Measurements from ENCODE around the gene MAML1. TPM values are rescaled to one million over a fixed set of nuclear protein-coding genes. Genes with fewer than 3 reads are reported as not detected.

The MAML1 gene
- total and polyA plus RNA-seq, 2 donors (not counting 1 experiment from before 2014, with no cell fraction given) = 12.0 to 50.6 TPM

- Histone ChIP-seq H3K27ac (ENCODE audit: low read length in 2 of 2) (peak overlapping the region; percentile 92 to 98), H3K9me3 (ENCODE audit: control extremely low read depth in 1 of 3, control insufficient read depth in 2 of 3, insufficient read depth in 1 of 3, low read length in 2 of 3) (peaks cover 0 to 4% (median 0%) of the 10 kb centered on the region in 3 donors), H2AFZ (ENCODE audit: insufficient read depth, low read depth, low read length, poor library complexity, severe bottlenecking) (peak overlapping the region; percentile 97), H3K9ac (ENCODE audit: low read length) (peak overlapping the region; percentile 96), H3K27me3 (replicated peaks in 1 of 4; ENCODE audit: control extremely low read depth in 1 of 4, control insufficient read depth in 3 of 4, insufficient read depth in 4 of 4, low read length in 3 of 4) (no peaks in the 10 kb centered on the region), H3K4me1 (ENCODE audit: control insufficient read depth in 2 of 2, insufficient read depth in 2 of 2, low read length in 2 of 2) (peaks cover 16 to 27% of the 10 kb centered on the region in 2 donors), H3K4me3 (ENCODE audit: control extremely low read depth in 1 of 5, extremely low read depth in 1 of 5, insufficient read depth in 1 of 5, low read depth in 2 of 5, low read length in 4 of 5) (peak overlapping the region; percentile 65 to 95 (median 90)), H4K20me1 (ENCODE audit: control insufficient read depth, insufficient read depth, low read length, poor library complexity, severe bottlenecking) (peaks cover 23% of the 10 kb centered on the region), H3K4me2 (replicated peaks; ENCODE audit: low read depth, low read length, poor library complexity, severe bottlenecking) (peak overlapping the region; percentile 94), H3K79me2 (ENCODE audit: control insufficient read depth, insufficient read depth, low read length) (peaks cover 45% of the 10 kb centered on the region), H3K36me3 (replicated peaks in 1 of 2; ENCODE audit: control extremely low read depth in 1 of 2, control insufficient read depth in 1 of 2, extremely low read depth in 1 of 2, insufficient read depth in 2 of 2, low read length in 1 of 2) (peaks cover 2 to 5% of the 10 kb centered on the region in 2 experiments)
- Mint-ChIP-seq H3K4me1 (peaks cover 30% of the 10 kb centered on the region), H3K27me3 (no peaks in the 10 kb centered on the region), H3K27ac (peak overlapping the region; percentile 99), H3K4me3 (peak overlapping the region; percentile 99), H3K9me3 (ENCODE audit: insufficient read depth) (no peaks in the 10 kb centered on the region)
- TF ChIP-seq EZH2 (IDR thresholded peaks at IDR 0.05; ENCODE audit: borderline replicate concordance, insufficient read depth, low read depth, low read length, poor library complexity, severe bottlenecking) (no peak), CTCF (IDR thresholded peaks at IDR 0.05) (no peak)
- DNase-seq = peak; percentile 99
- WGBS (ENCODE audit: insufficient coverage) = 1% methylated on average over 57 of the region's 72 CpGs
- CTCF ChIA-PET = interaction anchor here (0.7 to 1.5 kb wide), 2 partner anchors 18 to 20 kb away, joined by 3 to 9 read pairs; no protein-coding TSS in a partner anchor
- peak; percentile 90 for ATAC-seq (ENCODE audit: low read depth)
- POLR2A ChIA-PET = interaction anchor here (0.6 to 1.5 kb wide), 2 partner anchors 75 to 1567 kb away, joined by 6 to 7 read pairs; partner anchors contain the start of gene HNRNPH1
- intact Hi-C loops (cut with micrococcal nuclease) = loop anchor here (1.0 to 10.0 kb wide), 10 partner anchors 20 to 1453 kb away; partner anchors contain the start of genes HNRNPH1, MAML1, RNF130 and TBC1D9B
These were observed 34.4 kb upstream of the MAML1 start for GRCh38 chr5:179697993-179698934.

All from B cell (primary cell).